H1 (cell line): ENCODE data around the gene MCC. TPM values are rescaled to one million over a fixed set of nuclear protein-coding genes. Genes with fewer than 3 reads are reported as not detected.

Source experiments
- CTCF ChIA-PET: fragments of 300-600 bp; sonication (Branson Sonifier 250); formaldehyde crosslinking; loops from one replicate; lab custom pipeline; 2021; ENCODE audit not compliant: partially characterized antibody; lab: Charles Lee
- POLR2A ChIA-PET: fragments of 300-600 bp; sonication (Branson Sonifier 250); formaldehyde crosslinking; loops from one replicate; lab custom pipeline; 2021; ENCODE audit warnings: inconsistent platforms; ENCODE audit not compliant: partially characterized antibody; lab: Charles Lee
- DNase-seq, 2 experiments: peaks; one replicate each; pipeline versions ENCODE4 v3.0.0 to v3.0.0-alpha.2; 2010 to 2022; ENCODE audit warnings: low spot score in 2 of 2, low read depth in 1 of 2, mixed read lengths in 1 of 2
- FAIRE-seq: peaks from 2 replicates; lab custom pipeline; 2011; peaks lifted over from hg19 to GRCh38; lab: Jason Lieb, UNC
- H2AFZ ChIP-seq: 2 replicates; pipeline ENCODE4 v1.8.1; 2012; ENCODE audit warnings: low read length, inconsistent platforms
- H2AK5ac ChIP-seq: 2 replicates; pipeline ENCODE4 v1.6.1; 2013; ENCODE audit warnings: low read depth, low read length
- H2BK120ac ChIP-seq: replicated peaks from 2 replicates; pipeline ENCODE3; 2013; ENCODE audit warnings: low read depth, low read length, inconsistent platforms
- H2BK12ac ChIP-seq: 2 replicates; pipeline ENCODE4 v1.6.1; 2013; ENCODE audit warnings: low read depth, low read length
- H2BK15ac ChIP-seq: 2 replicates; pipeline ENCODE4 v1.6.1; 2013; ENCODE audit warnings: low read length
- H2BK20ac ChIP-seq: 2 replicates; pipeline ENCODE4 v1.6.1; 2013; ENCODE audit warnings: low read length
- H2BK5ac ChIP-seq: 2 replicates; pipeline ENCODE4 v1.6.1; 2013; ENCODE audit warnings: low read depth, low read length
- H3K14ac ChIP-seq: 2 replicates; pipeline ENCODE4 v1.6.1; 2013; ENCODE audit warnings: inconsistent platforms; ENCODE audit not compliant: insufficient read length
- H3K18ac ChIP-seq: 2 replicates; pipeline ENCODE4 v1.6.1; 2013; ENCODE audit warnings: low read length; ENCODE audit errors: extremely low read depth
- H3K23ac ChIP-seq: 2 replicates; pipeline ENCODE4 v1.6.1; 2013; ENCODE audit warnings: inconsistent platforms; ENCODE audit not compliant: insufficient read length
- H3K23me2 ChIP-seq: 2 replicates; pipeline ENCODE4 v1.6.1; 2013; ENCODE audit warnings: low read depth, low read length
- H3K27ac ChIP-seq: 2 replicates; pipeline ENCODE4 v1.6.1; 2011; ENCODE audit warnings: low read depth, low read length, inconsistent platforms
- H3K27me3 ChIP-seq, 4 experiments: replicated peaks in 1 of 4; 1 replicate in 1 of 4; 2 replicates in 3 of 4; pipeline versions ENCODE4 v1.6.1 to v1.8.1; 2011 to 2013; ENCODE audit warnings: low read length in 3 of 4, mild to moderate bottlenecking in 3 of 4, inconsistent platforms in 2 of 4, mixed read lengths in 2 of 4, moderate library complexity in 1 of 4; ENCODE audit not compliant: control insufficient read depth in 3 of 4, insufficient read depth in 3 of 4; ENCODE audit errors: extremely low read depth in 1 of 4
- H3K36me3 ChIP-seq, 4 experiments: 2 replicates each; pipeline versions ENCODE4 v1.6.1 to v1.8.1; 2011 to 2013; ENCODE audit warnings: mild to moderate bottlenecking in 4 of 4, low read length in 3 of 4, moderate library complexity in 2 of 4, control low read depth in 1 of 4, inconsistent platforms in 1 of 4; ENCODE audit not compliant: insufficient read depth in 4 of 4, control insufficient read depth in 2 of 4
- H3K4ac ChIP-seq: replicated peaks from 2 replicates; pipeline ENCODE3; 2013; ENCODE audit warnings: low read length, low read depth, mixed read lengths, inconsistent platforms; ENCODE audit not compliant: insufficient read length
- H3K4me1 ChIP-seq, 4 experiments: replicated peaks in 1 of 4; 1 replicate in 1 of 4; 2 replicates in 3 of 4; pipeline versions ENCODE4 v1.6.1 to v1.8.1; 2011 to 2013; ENCODE audit warnings: low read length in 3 of 4, inconsistent platforms in 2 of 4, mixed read lengths in 1 of 4; ENCODE audit not compliant: insufficient read depth in 4 of 4, control insufficient read depth in 3 of 4
- H3K4me2 ChIP-seq, 2 experiments: 2 replicates each; pipeline versions ENCODE4 v1.6.1 to v1.8.1; 2011 to 2013; ENCODE audit warnings: low read depth in 2 of 2, low read length in 2 of 2, control low read depth in 1 of 2, inconsistent platforms in 1 of 2, mild to moderate bottlenecking in 1 of 2; ENCODE audit not compliant: insufficient read depth in 1 of 2
- H3K4me3 ChIP-seq, 4 experiments: fragments of 200-600, 300-600 bp in 1 of 4; sonication (generic), shearing (Covaris generic), sonication (Bioruptor Twin) in 1 of 4; 2 replicates each; pipeline versions ENCODE4 v1.5.1 to v1.8.1; 2011 to 2016; ENCODE audit warnings: low read length in 4 of 4, low read depth in 3 of 4, control low read depth in 2 of 4, inconsistent platforms in 2 of 4, mild to moderate bottlenecking in 2 of 4, mixed read lengths in 1 of 4, moderate library complexity in 1 of 4; ENCODE audit not compliant: insufficient read depth in 2 of 4; ENCODE audit errors: extremely low read depth in 1 of 4
- H3K56ac ChIP-seq: replicated peaks from 2 replicates; pipeline ENCODE3; 2013; ENCODE audit warnings: low read depth, mild to moderate bottlenecking, mixed read lengths, low read length, inconsistent platforms; ENCODE audit not compliant: insufficient read length
- H3K79me1 ChIP-seq: 2 replicates; pipeline ENCODE4 v1.6.1; 2013; ENCODE audit warnings: low read depth, low read length, control low read depth
- H3K79me2 ChIP-seq, 2 experiments: 2 replicates each; pipeline versions ENCODE4 v1.6.1 to v1.8.1; 2012 to 2013; ENCODE audit warnings: low read length in 2 of 2, mild to moderate bottlenecking in 2 of 2, inconsistent platforms in 1 of 2; ENCODE audit not compliant: insufficient read depth in 2 of 2, control insufficient read depth in 1 of 2
- H3K9ac ChIP-seq, 4 experiments: replicated peaks in 1 of 4; 1 replicate in 1 of 4; 2 replicates in 3 of 4; pipeline versions ENCODE4 v1.6.1 to v1.8.1; 2011 to 2013; ENCODE audit warnings: low read depth in 3 of 4, low read length in 3 of 4, control low read depth in 2 of 4, mild to moderate bottlenecking in 2 of 4, moderate library complexity in 2 of 4, inconsistent platforms in 1 of 4; ENCODE audit errors: extremely low read depth in 1 of 4
- H3K9me3 ChIP-seq, 2 experiments: 2 replicates each; pipeline versions ENCODE4 v1.6.1 to v1.8.1; 2012 to 2013; ENCODE audit warnings: mild to moderate bottlenecking in 2 of 2, moderate library complexity in 2 of 2, control low read depth in 1 of 2, inconsistent platforms in 1 of 2, low read depth in 1 of 2, low read length in 1 of 2, mixed read lengths in 1 of 2; ENCODE audit not compliant: insufficient read depth in 2 of 2
- H4K20me1 ChIP-seq, 2 experiments: replicated peaks in 1 of 2; 2 replicates each; pipeline versions ENCODE3 to v1.8.1; 2011 to 2013; ENCODE audit warnings: inconsistent platforms in 2 of 2, low read length in 2 of 2, mild to moderate bottlenecking in 1 of 2; ENCODE audit not compliant: insufficient read depth in 2 of 2, control insufficient read depth in 1 of 2
- H4K5ac ChIP-seq: 2 replicates; pipeline ENCODE4 v1.6.1; 2013; ENCODE audit warnings: low read length, low read depth, mixed read lengths, inconsistent platforms; ENCODE audit not compliant: insufficient read length
- H4K8ac ChIP-seq: 2 replicates; pipeline ENCODE4 v1.8.0; 2013; ENCODE audit warnings: mild to moderate bottlenecking, moderate library complexity, low read length, inconsistent platforms; ENCODE audit not compliant: insufficient read depth; ENCODE audit errors: extremely low read depth
- H4K91ac ChIP-seq: replicated peaks from 2 replicates; pipeline ENCODE3; 2013; ENCODE audit warnings: low read length, mixed read lengths, inconsistent platforms; ENCODE audit not compliant: insufficient read length
- RAD21 ChIP-seq, 2 experiments: IDR thresholded peaks in 1 of 2; conservative IDR thresholded peaks in 1 of 2; 2 replicates each; pipeline ENCODE4 v1.6.1; 2011; ENCODE audit warnings: low read depth in 2 of 2, low read length in 2 of 2, improper control_type of control experiment in 1 of 2, inconsistent platforms in 1 of 2, mild to moderate bottlenecking in 1 of 2, moderate library complexity in 1 of 2
- TBP ChIP-seq: IDR thresholded peaks from 2 replicates; pipeline ENCODE4 v1.6.1; 2011; ENCODE audit warnings: low read depth, low read length, improper control_type of control experiment
- WGBS, 2 experiments: shearing (Covaris generic) in 1 of 2; methylation state at CpG; one replicate each; pipeline versions ENCODE4 v1.1.6 to v1.1.7; 2013 to 2015; ENCODE audit warnings: low lambda C conversion rate in 2 of 2, mixed read lengths in 2 of 2, inconsistent platforms in 1 of 2, low coverage in 1 of 2, missing lambda C conversion rate in 1 of 2; ENCODE audit not compliant: insufficient replicate concordance in 2 of 2, insufficient coverage in 1 of 2, insufficient read length in 1 of 2; ENCODE audit errors: extremely low coverage in 1 of 2, missing lambda C conversion rate in 1 of 2; 5-methylcytosine and 5-hydroxymethylcytosine counted together
- polyA plus RNA-seq, 7 experiments: library from polyadenylated mRNA; depleted of rRNA in 3 of 7; stranded (reverse) in 5 of 7; unstranded in 2 of 7; fragments of >200 nt in 5 of 7; fragments of 200-250 nt in 2 of 7; gene quantifications; 1 replicate in 5 of 7; 2 replicates in 1 of 7; 4 replicates in 1 of 7; pipeline versions ENCODE4 v1.2.1 to v1.2.3, GENCODE V29; 2011 to 2013; ENCODE audit warnings: missing spikeins in 2 of 7, mixed read lengths in 2 of 7
- total RNA-seq: library from RNA; stranded (reverse); fragmentation: NEBNext Ultra II Directional; extraction: Animal tissue kit (Norgen Biotek cat#: 25700); gene quantifications from 2 replicates; pipeline ENCODE4 v1.2.1, GENCODE V29; 2021
- TF ChIP-seq, protein P1 (sequence below): IDR thresholded peaks from 2 replicates; pipeline ENCODE4 v1.6.1; 2012; ENCODE audit warnings: low read length, inconsistent platforms
- TF ChIP-seq, protein P2 (sequence below): IDR thresholded peaks from 2 replicates; pipeline ENCODE4 v1.6.1; 2011; ENCODE audit warnings: low read depth, mild to moderate bottlenecking, low read length; ENCODE audit not compliant: insufficient read depth

The MCC gene
- total and polyA plus RNA-seq, 2 of the 8 experiments (the other 6 are each of a cell fraction or from before 2014, with no cell fraction given) = 2.6 to 18.3 TPM

GRCh38 chr5:113336975-113337374 lies 151.3 kb downstream of the MCC start:
- no peak overlapping the region for H2AFZ ChIP-seq
- H4K5ac ChIP-seq = no peak overlapping the region
- no peaks in the 10 kb centered on the region for H3K23me2 ChIP-seq
- no peaks in the 10 kb centered on the region for H3K27me3 ChIP-seq
- H3K36me3 ChIP-seq = no peaks in the 10 kb centered on the region
- H4K91ac ChIP-seq = no peak overlapping the region
- H3K79me1 ChIP-seq = no peaks in the 10 kb centered on the region
- H2BK20ac ChIP-seq = no peak overlapping the region
- H2BK120ac ChIP-seq = no peak overlapping the region
- H2BK15ac ChIP-seq = no peak overlapping the region
- H3K4me1 ChIP-seq = no peaks in the 10 kb centered on the region
- H3K14ac ChIP-seq = no peak overlapping the region
- CTCF ChIA-PET = interaction anchor here (0.6 to 3.1 kb wide), 31 partner anchors 26 to 375 kb away, joined by 3 to 19 read pairs (median 4); partner anchors contain the start of gene YTHDC2
- POLR2A ChIA-PET = no interaction called here
- H2BK12ac ChIP-seq = no peak overlapping the region
- no peak overlapping the region for H3K9ac ChIP-seq
- no peak overlapping the region for H3K4me2 ChIP-seq
- no peaks in the 10 kb centered on the region for H4K20me1 ChIP-seq
- FAIRE-seq (no peak), DNase-seq (peak; percentile 10 to 55)
- no peak overlapping the region for H2BK5ac ChIP-seq
- H3K9me3 ChIP-seq = no peaks in the 10 kb centered on the region
- H3K23ac ChIP-seq = no peak overlapping the region
- H3K79me2 ChIP-seq = no peaks in the 10 kb centered on the region
- 73% methylated on average over 4 of the region's 4 CpGs; no CpG with 5 or more reads in 1 of the 2 experiments for WGBS, 2 experiments
- no peak overlapping the region for H3K56ac ChIP-seq
- H3K4me3 ChIP-seq = no peak overlapping the region
- no peak overlapping the region for H3K18ac ChIP-seq
- no peak overlapping the region for H3K4ac ChIP-seq
- no peak overlapping the region for H2AK5ac ChIP-seq
- no peak overlapping the region for H4K8ac ChIP-seq
- H3K27ac ChIP-seq = no peak overlapping the region
- TF ChIP-seq TBP (no peak), RAD21 (IDR thresholded peaks at IDR 0.05 in 1 of 2, conservative IDR thresholded peaks at IDR 0.05 in 1 of 2; ENCODE audit: low read depth in 2 of 2, low read length in 2 of 2) (peak; percentile 70 to 80)
- TF ChIP-seq, protein P1, sequence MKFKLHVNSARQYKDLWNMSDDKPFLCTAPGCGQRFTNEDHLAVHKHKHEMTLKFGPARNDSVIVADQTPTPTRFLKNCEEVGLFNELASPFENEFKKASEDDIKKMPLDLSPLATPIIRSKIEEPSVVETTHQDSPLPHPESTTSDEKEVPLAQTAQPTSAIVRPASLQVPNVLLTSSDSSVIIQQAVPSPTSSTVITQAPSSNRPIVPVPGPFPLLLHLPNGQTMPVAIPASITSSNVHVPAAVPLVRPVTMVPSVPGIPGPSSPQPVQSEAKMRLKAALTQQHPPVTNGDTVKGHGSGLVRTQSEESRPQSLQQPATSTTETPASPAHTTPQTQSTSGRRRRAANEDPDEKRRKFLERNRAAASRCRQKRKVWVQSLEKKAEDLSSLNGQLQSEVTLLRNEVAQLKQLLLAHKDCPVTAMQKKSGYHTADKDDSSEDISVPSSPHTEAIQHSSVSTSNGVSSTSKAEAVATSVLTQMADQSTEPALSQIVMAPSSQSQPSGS = no peak
- TF ChIP-seq, protein P2, sequence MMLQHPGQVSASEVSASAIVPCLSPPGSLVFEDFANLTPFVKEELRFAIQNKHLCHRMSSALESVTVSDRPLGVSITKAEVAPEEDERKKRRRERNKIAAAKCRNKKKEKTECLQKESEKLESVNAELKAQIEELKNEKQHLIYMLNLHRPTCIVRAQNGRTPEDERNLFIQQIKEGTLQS = no peak
